OCI-LY1 (cell line): ENCODE data around the gene BPIFB3.

ENCODE experiments used
- CTCF ChIP-seq: fragments of 200-600 bp; sonication (generic), shearing (Covaris generic); IDR thresholded peaks from 2 replicates; pipeline ENCODE4 v1.5.1; 2017; ENCODE audit warnings: mild to moderate bottlenecking, antibody characterized with exemption, low read length, moderate library complexity, mixed read lengths
- EZH2 ChIP-seq: fragments of 200-600 bp; sonication (generic), shearing (Covaris generic); IDR thresholded peaks from 2 replicates; pipeline ENCODE4 v1.8.0; 2017; ENCODE audit warnings: borderline replicate concordance, mixed run types, mild to moderate bottlenecking, antibody characterized with exemption, low read length, moderate library complexity, mixed read lengths

- TF ChIP-seq CTCF = peak; percentile 61
- no peak for TF ChIP-seq EZH2
These were observed 23.1 kb downstream of the BPIFB3 start for GRCh38 chr20:33076662-33077372.
